K562 (cell line): ENCODE data around the gene FOXRED2.

Experiments used
- CHD7 ChIP-seq: fragments of 200-600 bp; sonication (generic); IDR thresholded peaks from one replicate; pipeline ENCODE4 v1.6.1; 2012; ENCODE audit warnings: mild to moderate bottlenecking, low read depth, low read length, inconsistent platforms
- CTBP1 ChIP-seq: fragments of 450-650 bp; IDR thresholded peaks from 2 replicates; pipeline ENCODE4 v1.6.1; 2016; ENCODE audit warnings: borderline replicate concordance
- HCFC1 ChIP-seq: IDR thresholded peaks from 2 replicates; pipeline ENCODE4 v1.6.1; 2012; ENCODE audit warnings: low read depth, low read length, improper control_type of control experiment
- HDGF ChIP-seq: fragments of 450-650 bp; IDR thresholded peaks from 2 replicates; pipeline ENCODE4 v1.6.1; 2016
- PATZ1 ChIP-seq: fragments of 250-450 bp; sonication (Bioruptor Pico); IDR thresholded peaks from 2 replicates; pipeline ENCODE4 v1.5.0; 2020; ENCODE audit warnings: mild to moderate bottlenecking, borderline replicate concordance
- RBBP5 ChIP-seq: fragments of 200-600 bp; sonication (generic); IDR thresholded peaks from 2 replicates; pipeline ENCODE4 v1.6.1; 2012; ENCODE audit warnings: borderline replicate concordance, mild to moderate bottlenecking, low read length, control low read depth, inconsistent platforms; ENCODE audit not compliant: insufficient read depth, poor library complexity, severe bottlenecking
- RBFOX2 ChIP-seq: fragments of 200-400 bp; formaldehyde crosslinking; IDR thresholded peaks from 2 replicates; pipeline ENCODE4 v1.6.1; 2017; ENCODE audit warnings: low read depth, mild to moderate bottlenecking, low read length, moderate library complexity
- TF ChIP-seq, protein P1 (sequence below): fragments of 250-450 bp; sonication (Bioruptor Pico); IDR thresholded peaks from 2 replicates; pipeline ENCODE4 v1.4.0; 2020; ENCODE audit warnings: borderline replicate concordance
- TF ChIP-seq, protein P2 (sequence below), 2 experiments: fragments of 450-650 bp in 1 of 2; sonication (generic) in 1 of 2; formaldehyde crosslinking; conservative IDR thresholded peaks; 2 replicates each; pipeline versions ENCODE4 v1.4.0 to v1.8.1; 2020 to 2022; ENCODE audit warnings: mild to moderate bottlenecking in 1 of 2, missing genetic modification reagents in 1 of 2
- TF ChIP-seq, protein P3 (sequence below): sonication (generic); formaldehyde crosslinking; IDR thresholded peaks from 2 replicates; pipeline ENCODE4 v1.8.1; 2022; ENCODE audit warnings: missing genetic modification reagents

- TF ChIP-seq HCFC1 (no peak), HDGF (no peak), CHD7 (no peak), RBFOX2 (no peak), PATZ1 (CRISPR knock-in tag) (no peak), RBBP5 (no peak), CTBP1 (no peak)
- TF ChIP-seq, protein P1, sequence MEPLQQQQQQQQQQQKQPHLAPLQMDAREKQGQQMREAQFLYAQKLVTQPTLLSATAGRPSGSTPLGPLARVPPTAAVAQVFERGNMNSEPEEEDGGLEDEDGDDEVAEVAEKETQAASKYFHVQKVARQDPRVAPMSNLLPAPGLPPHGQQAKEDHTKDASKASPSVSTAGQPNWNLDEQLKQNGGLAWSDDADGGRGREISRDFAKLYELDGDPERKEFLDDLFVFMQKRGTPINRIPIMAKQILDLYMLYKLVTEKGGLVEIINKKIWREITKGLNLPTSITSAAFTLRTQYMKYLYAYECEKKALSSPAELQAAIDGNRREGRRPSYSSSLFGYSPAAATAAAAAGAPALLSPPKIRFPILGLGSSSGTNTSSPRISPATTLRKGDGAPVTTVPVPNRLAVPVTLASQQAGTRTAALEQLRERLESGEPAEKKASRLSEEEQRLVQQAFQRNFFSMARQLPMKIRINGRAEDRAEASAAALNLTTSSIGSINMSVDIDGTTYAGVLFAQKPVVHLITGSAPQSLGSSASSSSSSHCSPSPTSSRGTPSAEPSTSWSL (CRISPR knock-in tag) = no peak
- TF ChIP-seq, protein P2, sequence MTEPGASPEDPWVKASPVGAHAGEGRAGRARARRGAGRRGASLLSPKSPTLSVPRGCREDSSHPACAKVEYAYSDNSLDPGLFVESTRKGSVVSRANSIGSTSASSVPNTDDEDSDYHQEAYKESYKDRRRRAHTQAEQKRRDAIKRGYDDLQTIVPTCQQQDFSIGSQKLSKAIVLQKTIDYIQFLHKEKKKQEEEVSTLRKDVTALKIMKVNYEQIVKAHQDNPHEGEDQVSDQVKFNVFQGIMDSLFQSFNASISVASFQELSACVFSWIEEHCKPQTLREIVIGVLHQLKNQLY (CRISPR knock-in tag; conservative IDR thresholded peaks at IDR 0.05) = no peak
- TF ChIP-seq, protein P3, sequence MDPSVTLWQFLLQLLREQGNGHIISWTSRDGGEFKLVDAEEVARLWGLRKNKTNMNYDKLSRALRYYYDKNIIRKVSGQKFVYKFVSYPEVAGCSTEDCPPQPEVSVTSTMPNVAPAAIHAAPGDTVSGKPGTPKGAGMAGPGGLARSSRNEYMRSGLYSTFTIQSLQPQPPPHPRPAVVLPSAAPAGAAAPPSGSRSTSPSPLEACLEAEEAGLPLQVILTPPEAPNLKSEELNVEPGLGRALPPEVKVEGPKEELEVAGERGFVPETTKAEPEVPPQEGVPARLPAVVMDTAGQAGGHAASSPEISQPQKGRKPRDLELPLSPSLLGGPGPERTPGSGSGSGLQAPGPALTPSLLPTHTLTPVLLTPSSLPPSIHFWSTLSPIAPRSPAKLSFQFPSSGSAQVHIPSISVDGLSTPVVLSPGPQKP (CRISPR knock-in tag) = no peak
Measured at GRCh38 chr22:36449596-36450175, 57.2 kb downstream of the FOXRED2 start.
